CD4-positive, alpha-beta T cell treated with Interleukin-15 for 4 hours (primary cell): ENCODE results near the gene YTHDF2.
"Not testable (repeated sequence)": the region's sequence is repeated elsewhere in the genome, so short reads cannot be mapped to it uniquely, and the experiment has no call there.

Experiments
- DNase-seq: peaks from one replicate; pipeline ENCODE4 v3.0.0-alpha.2; 2020; ENCODE audit warnings: low spot score

Gene YTHDF2

DNA sequence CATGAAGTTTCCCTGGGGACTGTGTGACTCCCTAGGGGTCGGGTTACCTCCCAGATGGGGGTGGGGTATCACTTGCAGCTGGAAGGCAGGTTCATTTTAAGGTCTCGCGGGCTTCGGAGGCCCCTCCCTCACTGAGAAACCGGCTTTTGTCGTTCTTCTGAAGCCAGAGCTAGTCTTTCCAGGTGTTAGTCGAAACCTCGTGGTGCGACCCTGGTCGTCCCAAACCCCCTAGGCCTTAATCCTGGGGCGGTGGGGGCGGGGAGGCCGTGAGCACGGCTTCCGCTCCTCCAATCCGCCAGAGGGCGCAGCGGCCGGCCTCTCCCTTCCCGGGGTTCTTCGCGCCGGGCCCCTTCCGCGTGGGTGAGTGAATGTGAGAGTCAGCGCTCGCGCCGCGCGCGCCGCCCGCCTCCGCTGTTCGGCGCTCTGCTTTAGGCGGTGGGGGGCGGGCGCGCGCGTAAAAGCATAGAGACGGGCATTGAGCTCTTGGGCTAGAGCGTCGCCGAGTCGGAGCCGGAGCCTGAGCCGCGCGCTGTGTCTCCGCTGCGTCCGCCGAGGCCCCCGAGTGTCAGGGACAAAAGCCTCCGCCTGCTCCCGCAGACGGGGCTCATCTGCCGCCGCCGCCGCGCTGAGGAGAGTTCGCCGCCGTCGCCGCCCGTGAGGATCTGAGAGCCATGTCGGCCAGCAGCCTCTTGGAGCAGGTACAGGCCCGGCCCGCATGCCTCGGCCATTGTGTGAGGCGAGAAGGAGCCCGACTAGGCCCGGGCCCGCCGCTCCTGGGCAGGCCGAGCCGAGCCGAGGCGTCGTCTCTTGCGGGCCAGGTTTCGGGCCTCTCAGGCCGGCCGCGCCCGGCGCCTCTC is at the start of gene YTHDF2:
YTHDF2 (plus strand) TSS at position 491 of the 857 bp plus-strand sequence; CDS start at position 672, 181 bp downstream.
- DNase-seq = peak; percentile 98

DNA sequence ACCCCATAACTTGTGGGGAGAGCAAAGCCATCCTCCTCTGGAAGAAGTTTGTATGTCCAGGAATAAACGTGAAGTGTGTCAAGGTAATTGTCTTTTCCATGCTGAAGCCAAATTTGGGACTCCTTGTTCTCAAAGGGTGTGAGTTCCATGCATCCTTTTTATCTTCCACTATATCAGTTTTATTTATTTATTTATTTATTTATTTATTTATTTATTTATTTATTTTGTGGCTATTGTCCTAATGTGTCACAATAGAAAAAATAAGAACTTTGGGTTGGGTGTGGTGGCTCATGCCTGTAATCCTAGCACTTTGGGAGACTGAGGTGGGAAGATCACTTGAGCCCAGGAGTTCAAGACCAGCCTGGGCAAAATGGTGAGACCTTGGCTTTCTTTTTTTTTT is 45.1 kb upstream of the YTHDF2 start:
- not testable (repeated sequence) for DNase-seq

DNA sequence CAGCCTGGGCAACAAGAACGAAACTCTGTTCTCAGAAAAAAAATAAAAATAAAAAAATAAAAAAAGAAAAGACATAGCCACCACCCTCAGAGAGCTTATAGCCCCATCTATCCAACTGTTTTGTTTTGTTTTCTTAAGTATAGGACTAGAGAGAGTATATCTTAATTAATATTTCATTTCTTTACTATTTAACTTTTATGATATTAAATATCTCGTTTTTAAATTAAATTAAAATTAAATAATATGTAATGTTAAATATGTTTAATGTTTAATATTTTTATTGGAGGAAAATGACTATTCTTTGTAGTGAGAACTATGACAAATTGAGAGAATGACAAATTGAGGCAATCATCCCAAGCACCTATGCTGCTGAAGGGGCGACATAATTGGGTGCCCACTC is 33.1 kb upstream of the YTHDF2 start:
- no peak for DNase-seq

DNA sequence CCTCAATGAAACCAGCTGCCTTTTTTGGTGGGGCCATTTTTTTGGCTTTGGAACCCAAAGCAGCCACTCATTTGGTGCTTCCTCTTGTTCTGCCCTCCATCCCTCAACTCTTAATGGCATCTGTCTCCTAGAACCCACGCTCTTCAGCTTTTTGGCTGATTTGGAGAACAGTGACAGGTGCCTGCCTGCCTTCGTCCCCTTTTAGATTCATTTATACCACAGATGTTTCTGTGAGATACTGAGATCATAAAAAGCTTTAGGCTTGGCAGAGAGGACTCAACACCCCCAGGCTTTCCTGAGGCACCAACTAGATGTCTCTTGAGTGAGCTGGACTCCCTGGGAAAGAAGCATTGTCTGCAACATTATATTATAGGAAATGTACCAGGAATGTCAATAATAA is 20.4 kb upstream of the YTHDF2 start:
- no peak for DNase-seq

DNA sequence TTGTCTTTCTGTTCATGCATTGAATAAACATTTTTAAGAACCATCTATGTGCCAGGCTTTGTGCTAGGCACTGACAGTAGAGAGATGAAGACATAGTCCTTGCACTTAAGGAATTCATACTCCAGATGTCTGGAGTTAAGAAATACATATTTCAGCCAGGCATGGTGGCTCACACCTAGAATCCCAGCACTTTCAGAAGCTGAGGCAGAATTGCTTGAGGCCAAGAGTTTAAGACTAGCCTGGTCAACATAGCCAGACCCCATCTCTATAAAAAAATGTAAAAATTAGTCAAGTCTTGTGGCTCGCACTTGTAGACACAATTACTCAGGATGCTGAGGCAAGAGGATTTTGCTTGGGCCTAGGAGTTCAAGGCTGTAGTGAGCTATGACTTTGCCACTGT is 18.6 kb upstream of the YTHDF2 start:
- DNase-seq = no peak

DNA sequence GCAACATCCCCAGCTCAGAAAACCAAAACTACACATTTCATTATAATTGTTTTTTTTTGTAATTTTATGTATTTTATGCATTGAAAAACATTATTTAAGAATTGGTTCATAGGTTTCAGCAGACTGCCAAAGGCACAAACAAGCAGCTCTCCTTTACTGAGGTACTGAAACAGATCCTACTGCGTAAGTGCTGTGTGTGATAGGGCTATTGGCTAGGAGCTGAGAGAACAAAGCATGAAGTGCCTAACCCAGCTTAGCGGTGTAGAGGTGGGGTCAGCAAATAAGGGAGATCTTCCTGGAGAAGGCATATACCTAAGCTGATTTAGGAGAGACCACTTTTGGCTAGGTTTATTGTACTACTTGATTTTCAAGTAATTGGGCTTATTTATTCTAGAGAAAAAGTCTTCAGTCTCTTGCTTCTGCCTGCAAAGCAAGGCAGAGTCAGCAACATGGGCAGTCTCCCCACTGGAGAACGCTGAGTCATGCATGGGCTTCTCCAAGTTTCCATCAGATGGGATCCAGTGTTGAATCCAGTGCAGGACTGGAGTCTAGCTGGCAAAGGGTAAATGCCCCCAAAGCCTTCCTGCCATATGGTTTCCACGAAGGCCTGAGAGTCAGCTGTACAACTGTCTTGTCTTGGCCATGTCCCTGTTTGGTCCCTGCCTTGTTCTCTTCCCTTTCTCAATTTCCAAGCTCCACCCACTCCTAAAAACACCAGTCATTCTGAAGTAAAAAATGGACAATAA is 18.0 kb upstream of the YTHDF2 start:
- no peak for DNase-seq

DNA sequence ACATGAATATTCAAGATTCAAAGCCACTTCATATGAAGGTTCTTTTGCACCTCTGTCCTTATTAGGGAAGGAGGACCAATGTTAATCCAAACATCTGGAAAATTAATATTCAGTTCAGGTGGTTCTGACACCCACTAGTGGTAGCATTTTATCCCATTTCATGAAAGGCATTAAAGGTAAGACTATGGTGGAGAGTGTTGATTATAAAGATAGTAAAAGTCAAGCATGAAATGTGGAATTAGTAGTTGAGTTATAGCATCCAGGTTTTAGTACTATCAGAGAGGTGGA is 17.5 kb upstream of the YTHDF2 start:
- DNase-seq = no peak

DNA sequence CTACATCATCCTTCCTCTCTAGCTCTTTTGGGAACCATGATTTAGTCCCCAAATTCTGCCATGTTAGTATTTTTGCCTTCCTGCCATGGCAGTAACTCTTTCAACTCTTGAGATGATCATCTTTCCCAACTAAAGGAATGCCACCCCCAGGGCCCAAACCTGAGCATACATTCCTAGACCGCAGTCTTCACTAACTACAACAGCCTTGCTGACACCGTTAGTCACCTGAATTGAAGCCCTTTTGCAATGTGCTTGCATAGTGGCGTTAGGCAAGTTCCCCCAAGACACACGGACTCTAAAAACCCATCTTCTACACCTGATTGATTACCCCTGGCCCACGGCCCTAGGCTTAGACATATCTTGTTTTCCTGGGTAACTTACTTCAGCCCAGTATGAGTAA is 16.4 kb upstream of the YTHDF2 start:
- DNase-seq = no peak

DNA sequence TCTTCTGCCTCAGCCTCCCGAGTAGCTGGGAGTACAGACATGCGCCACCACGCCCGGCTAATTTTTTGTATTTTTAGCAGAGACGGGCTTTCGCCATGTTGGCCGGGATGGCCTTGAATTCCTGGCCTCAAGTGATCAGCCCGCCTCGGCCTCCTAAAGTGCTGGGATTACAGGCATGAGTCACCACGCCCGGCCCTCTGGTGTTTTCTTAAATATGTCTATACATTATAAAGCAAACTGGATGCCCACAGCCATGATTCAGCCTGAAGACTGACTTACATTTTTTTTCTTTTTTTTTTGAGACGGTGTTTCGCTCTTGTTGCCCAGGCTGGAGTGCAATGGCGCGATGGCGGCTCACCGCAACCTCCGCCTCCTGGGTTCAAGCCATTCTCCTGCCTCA is 14.8 kb upstream of the YTHDF2 start:
- not testable (repeated sequence) for DNase-seq

DNA sequence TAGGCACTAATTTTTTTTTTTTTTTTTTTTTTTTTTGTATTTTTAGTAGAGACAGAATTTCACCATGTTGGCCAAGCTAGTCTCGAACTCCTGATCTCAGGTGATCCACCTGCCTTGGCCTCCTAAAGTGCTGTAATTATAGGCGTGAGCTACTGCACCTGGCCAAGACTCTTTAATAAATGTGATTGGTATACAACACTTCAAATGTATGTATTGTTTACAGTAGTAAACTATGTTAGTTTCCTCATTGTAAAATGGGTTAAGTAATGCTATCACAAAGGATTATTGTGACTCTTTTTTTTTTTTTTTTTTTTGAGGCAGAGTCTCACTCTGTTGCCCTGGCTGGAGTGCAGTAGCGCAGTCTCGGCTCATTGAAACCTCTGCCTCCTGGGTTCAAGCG is 11.4 kb upstream of the YTHDF2 start:
- DNase-seq = not testable (repeated sequence)

DNA sequence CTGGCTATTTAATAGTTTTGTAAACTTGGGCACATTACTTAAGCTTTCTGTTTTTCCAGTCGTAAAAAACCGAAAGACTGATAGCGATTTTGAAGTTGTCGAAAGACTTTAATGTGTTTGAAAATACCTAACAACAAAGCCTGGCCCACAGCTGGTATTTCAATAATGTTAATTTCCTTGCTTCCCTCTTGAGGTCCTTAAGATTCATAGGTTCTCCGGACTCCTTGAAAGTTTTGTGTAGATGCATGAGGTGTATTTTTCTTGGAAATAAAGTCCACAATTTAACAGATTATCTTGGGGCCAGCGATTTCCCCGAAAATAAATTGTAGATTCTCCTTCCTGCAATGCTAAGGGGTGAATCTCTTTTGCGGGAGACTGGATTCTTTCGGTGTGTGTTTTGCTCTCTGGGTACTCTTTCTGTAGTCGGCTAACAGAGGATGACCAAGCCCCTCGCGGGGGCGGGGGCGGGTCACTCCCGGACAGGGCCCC is 735 bp upstream of the YTHDF2 start:
- DNase-seq = no peak

DNA sequence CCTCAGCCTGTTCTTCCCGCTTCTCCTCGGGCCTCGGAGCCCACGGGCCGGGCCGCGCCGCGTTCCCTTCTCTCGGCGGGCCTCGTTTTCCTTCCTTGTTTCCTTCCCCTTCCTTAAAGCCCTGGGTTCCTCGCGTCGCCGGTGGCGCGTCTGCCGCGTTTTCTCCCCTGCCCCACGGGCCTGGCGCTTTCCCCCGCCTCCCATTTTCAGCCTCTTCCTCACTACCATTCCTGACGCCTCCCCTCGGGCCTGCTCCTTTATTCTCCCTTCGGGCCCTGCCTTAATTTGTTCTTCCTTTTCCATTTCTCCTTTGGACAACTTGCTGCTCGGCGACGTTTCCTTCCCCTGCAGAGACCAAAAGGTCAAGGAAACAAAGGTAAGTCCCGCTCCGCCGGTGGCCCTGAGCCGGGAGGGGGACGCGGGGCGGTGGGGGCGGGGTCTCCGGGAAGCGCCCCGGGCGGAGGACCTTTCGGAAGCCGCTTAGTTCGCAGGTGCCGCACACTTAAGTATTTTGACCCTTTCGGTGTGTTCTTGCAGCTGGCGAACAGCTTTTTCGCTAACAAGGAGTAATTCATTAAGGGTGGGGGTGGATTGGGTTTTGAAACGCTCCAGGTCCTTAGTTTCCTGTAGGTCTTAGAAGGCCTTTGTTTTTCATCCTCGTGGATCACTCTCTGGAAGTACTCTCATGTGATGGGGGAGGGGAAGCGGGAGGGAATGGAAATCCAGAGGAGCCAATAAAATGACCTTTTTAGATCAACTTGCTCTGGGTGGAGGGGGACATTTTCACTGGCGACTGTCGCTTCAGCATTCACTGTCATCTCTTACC is 780 bp downstream of the YTHDF2 start:
- DNase-seq = peak; percentile 28

DNA sequence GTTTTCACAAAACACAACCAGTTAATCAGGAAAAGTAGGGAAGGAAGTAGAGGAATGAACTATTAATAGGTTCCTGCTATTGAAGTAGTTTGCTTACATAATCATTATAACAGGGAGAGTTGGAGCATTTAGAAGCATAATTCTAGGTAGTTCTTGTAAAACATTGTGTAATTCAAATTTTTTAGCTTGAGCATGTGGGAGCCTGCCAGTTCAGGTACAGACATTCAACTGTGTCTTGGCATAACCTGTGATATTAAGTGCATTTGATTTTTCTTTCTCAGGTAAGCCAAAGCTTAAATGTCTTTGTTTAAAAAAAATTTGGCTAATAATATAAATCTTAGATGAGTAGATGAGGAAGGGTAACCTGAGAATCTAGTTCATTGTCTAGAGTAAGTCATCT is 3.4 kb downstream of the YTHDF2 start:
- no peak for DNase-seq

DNA sequence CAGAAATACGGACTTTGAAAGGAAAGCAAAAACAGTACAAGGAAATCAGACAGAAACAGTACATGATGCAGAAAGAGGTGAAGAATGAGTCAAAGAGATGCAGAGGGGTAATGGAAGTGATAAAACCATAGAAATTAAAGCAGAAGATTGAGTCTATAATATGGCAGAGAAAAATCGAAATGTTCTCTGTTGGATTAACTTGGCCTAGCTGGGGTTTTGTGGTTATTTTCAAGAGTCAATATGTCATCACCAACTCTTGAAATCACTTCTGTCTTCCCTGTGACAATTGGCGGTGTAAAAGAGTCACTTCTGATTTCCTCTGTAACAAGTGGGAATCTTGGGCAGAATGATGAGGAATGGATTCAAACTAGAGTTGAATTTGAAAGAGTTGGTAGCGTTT is 7.4 kb downstream of the YTHDF2 start:
- no peak for DNase-seq

DNA sequence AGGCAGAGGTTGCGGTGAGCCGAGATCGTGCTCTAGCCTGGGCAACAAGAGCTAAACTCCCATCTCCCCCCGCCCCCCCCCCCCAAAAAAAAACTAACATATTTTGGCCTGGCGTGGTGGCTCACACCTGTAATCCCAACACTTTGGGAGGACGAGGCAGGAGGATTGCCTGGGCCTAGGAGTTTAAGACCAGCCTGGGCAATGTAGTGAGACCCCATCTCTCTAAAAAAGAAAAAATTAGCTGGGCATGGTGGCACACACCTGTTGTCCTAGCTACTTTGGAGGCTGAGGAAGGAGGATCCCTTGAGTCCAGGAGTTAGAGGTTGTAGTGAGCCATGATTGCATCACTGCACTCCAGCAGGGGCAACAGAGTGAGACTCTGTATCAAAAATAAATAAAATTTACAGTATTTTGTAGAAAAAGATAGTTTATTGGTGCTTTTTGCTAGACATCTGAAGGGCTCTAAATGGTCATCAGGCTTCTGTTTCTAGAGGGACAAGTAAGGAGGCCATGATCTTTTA is 9.0 kb downstream of the YTHDF2 start:
- DNase-seq = no peak

DNA sequence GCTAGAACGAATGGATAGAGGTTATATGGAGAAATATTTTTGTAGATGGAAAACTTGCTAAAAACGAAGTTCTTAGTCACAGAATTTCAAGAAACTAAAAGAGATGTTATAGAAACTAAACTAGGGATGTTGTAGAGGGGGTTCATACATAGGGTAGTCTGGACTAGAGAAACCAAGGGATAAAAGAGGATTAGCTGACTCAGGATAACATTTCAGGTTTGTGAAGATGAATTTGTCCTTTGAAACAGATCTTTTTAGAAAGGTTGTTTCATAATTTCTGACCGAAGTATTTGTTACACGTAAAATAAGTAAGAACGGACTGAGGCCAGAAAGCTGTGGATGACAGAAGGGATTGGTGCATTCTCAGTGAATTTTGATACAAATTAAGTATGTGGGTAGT is 13.6 kb downstream of the YTHDF2 start:
- DNase-seq = no peak

DNA sequence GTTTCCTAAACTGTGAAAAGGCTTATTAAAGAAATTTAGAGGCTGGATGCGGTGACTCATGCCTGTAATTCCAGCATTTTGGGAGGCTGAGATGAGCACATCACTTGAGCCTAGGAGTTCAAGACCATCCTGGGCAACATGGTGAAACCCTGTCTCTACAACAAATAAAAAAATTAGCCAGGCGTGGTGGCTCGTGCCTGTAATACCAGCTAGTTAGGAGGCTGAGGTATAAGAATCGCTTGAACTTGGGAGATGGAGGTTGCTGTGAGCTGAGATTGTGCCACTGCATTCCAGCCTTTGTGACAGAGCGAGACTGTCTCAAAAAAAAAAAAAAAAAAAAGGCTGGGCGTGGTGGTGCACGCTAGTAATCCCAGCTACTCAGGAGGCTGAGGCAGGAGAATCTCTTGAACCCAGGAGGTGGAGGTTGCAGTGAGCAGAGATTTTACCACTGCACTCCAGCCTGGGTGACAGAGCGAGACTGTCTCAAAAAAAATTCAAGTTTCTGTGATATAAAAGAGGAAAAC is 14.1 kb downstream of the YTHDF2 start:
- DNase-seq = not testable (repeated sequence)

DNA sequence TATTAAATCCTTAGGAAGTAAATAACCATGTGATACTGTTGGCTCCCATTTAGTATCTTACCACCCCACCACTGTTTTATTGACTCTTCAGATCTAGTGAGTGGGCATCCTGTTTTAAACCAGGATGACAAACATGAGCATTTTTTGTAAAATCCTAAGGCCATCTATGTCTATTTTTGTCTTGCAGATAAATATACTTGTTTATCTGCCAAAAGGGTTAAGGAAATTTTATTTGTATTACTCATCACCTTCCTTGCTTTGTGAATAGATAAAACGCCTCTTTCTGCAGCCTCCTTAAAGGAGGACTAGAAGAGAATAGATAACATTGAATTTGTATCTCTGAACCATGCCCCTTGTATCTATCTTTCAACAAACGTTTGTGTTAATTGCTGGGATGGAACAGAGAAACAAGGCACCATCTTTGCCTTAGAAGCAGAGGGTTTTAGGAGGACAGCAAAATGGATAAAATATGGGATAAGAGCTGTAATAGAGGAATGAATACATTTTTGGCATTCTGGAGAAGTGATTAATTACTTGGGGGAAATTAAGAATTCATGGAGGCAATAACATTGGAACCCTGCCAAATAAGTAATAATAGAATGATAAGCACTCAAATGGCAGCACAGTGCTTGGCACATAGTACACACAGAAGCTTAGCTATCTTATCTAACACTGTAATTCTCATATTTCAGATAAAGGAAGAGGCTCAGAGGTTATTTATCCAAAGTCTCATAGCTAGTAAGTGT is 14.7 kb downstream of the YTHDF2 start:
- DNase-seq = no peak

DNA sequence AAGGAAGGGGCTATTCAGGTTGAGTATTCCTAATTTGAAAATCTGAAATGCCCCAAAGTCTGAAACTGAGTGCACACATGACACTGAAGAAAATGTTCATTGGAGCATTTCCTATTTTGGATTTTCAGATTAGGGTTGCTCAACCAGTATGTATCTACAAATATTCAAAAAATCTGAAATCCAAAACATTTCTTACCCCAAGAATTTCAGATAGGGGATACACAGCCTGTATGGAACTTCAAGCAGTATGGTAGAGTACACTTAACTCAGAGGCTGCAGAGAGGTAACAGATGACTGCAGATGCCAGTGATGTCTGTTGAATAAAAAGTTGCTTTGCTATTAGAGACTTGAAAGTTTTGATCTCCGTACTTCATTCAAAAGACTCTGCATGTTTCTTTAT is 19.0 kb downstream of the YTHDF2 start:
- no peak for DNase-seq

DNA sequence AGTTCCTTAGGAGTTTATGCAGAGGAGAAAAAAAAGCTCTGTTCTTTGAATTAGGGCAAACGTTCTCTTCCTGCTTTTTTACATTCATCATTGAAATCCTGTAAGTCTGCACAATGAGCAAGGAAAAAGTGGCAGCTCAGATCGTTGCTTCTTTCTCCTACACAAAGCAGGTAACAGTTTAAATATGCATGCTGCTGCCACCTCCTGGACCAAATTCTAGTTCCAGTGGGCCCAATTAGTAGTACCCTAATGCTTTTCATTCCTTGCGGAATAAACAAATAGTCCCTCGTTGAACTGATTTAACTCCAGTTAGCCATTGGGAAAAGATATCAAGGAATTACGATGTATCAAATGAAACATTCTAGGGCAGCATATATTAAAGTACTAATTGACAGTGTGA is 20.1 kb downstream of the YTHDF2 start:
- DNase-seq = peak; percentile 22

DNA sequence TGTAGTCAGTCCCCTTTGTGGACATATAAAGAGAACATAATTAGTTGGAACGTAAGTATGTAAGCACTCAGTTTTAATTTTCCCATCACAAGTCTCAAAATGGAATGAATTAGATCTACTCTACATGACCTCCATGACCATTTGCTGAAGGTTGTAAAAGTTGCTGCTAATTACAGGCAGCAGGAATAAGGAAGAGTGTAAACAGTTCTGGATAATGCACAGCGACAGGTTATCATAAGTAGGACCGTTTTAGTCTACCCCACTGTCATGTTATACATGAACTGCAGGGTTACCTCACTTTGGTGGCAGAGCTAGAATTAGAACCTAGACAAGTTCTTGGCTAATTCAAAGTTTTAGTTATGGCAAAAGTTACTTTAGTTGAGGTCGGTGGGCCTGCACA is 21.7 kb downstream of the YTHDF2 start:
- DNase-seq = no peak
